ENCODE measurements around the gene CDHR3.

Gene CDHR3

GRCh38 chr7:106054156-106054910 lies 91.3 kb downstream of the CDHR3 start:
- no peak for DNase-seq

GRCh38 chr7:106054971-106055532 lies 92.0 kb downstream of the CDHR3 start:
- DNase-seq = no peak

- peak; percentile 89 for DNase-seq
These were observed 93.6 kb downstream of the CDHR3 start for GRCh38 chr7:106056513-106057203.

- DNase-seq = no peak
These were observed 94.3 kb downstream of the CDHR3 start for GRCh38 chr7:106057204-106057961.

- peak; percentile 54 for DNase-seq
These were observed 95.2 kb downstream of the CDHR3 start for GRCh38 chr7:106057962-106058927.

DNA sequence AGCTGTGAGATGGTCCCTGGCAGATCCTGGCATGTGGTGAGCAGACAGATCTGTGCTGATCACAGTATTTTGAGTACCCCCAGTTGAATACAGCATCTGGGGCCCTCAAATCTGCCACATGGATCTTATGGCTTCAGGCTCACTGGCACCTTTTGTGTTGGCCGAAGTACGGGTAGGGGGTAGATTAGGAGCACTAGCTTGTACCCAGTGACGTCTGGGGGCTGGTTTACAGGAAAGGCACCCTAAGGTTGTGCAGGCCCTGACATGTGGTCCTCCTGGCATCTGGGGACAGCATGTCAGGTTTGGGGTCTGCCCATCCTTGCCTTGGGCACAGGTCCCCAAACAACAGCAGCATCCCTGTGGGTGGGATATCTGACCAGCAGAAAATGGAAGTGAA lies 95.9 kb downstream of the CDHR3 start:
- no peak for DNase-seq

DNA sequence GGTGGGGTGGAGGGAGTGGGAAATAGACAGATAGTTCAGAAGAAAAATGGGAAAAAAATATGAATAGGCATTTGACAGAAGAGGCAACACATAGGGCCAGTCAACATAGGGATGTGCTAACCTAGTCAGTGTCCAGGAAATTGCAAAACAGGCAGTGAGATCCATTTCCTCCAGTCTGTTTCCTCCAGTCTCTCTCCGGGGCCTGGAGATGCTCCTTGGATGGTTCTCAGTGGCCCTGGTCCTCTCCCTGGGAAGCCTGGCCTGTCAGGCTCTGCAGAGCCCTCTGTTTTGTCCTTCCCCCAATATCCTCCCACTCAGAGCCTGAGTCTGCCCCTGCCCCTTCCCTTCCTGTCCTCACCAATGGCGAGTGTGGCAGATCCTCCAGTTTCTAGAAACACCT lies 96.5 kb downstream of the CDHR3 start:
- no peak for DNase-seq

- no peak for DNase-seq
These were observed 97.4 kb downstream of the CDHR3 start for GRCh38 chr7:106060394-106060920.

GRCh38 chr7:106061301-106061979 lies 98.4 kb downstream of the CDHR3 start:
- no peak for DNase-seq

- no peak for DNase-seq
These were observed 98.9 kb downstream of the CDHR3 start for GRCh38 chr7:106062006-106062405.

GRCh38 chr7:106062521-106062931 lies 99.5 kb downstream of the CDHR3 start:
- no peak for DNase-seq

DNA sequence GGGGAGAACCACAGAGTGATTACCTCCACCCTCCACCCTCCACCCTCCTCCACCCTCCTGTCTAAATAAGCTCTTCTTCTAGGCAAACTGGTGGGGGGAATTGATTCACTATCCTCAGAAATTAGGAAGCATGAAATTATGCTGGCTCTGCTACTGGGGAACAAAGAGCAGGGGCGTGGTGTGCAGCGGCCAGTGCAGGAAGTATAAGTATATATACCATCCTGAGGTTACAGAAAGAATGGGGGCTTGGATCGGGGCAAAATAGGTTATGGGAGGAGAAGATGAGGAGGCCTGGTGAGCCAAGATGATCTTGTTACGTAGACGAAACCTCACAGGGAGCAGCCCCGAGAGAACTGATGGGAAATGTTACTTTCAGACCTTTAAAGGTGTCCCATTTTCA lies 100.0 kb downstream of the CDHR3 start:
- DNase-seq = no peak

- DNase-seq = no peak
These were observed 100.6 kb downstream of the CDHR3 start for GRCh38 chr7:106063692-106064091.

- no peak for DNase-seq
These were observed 101.3 kb downstream of the CDHR3 start for GRCh38 chr7:106064316-106064715.

DNA sequence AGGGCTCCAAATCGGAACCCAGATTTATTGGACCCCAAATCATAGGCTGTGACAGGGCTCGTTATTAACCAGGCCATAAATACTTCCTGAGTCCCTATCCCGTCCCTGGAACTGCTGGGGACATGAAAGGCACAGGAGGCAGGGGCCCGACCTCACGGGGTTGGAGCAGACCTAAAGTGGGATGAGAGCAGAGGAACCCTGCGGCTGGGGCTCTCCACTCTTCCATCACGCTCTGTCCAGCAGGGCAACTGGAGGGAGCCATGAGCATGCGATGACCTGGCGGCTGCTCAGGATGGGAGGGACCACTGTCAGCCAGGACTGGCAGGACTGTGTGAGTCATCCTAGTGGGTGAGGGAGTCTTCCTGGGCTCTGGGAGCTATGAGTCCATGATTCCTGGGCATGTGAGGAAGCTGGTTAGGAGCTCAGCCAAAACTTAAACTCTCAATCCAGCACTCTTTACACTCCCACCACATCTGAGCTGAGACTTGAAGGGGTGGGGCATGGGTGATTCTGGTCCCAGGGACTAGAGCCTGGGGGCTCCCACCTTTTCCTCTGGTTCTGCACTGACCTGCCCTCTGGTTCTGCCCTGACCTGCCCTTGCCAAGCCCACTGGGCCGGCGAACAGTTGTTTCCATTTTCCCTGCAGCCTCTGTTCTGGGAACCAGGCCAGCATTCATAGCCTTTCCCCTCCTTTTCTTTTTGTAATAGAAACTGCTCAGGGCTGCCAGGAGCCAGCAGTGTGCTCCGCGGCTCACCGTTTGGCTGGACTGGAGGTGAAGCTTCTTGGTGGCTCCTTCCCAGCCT lies 101.9 kb downstream of the CDHR3 start:
- DNase-seq = no peak

DNA sequence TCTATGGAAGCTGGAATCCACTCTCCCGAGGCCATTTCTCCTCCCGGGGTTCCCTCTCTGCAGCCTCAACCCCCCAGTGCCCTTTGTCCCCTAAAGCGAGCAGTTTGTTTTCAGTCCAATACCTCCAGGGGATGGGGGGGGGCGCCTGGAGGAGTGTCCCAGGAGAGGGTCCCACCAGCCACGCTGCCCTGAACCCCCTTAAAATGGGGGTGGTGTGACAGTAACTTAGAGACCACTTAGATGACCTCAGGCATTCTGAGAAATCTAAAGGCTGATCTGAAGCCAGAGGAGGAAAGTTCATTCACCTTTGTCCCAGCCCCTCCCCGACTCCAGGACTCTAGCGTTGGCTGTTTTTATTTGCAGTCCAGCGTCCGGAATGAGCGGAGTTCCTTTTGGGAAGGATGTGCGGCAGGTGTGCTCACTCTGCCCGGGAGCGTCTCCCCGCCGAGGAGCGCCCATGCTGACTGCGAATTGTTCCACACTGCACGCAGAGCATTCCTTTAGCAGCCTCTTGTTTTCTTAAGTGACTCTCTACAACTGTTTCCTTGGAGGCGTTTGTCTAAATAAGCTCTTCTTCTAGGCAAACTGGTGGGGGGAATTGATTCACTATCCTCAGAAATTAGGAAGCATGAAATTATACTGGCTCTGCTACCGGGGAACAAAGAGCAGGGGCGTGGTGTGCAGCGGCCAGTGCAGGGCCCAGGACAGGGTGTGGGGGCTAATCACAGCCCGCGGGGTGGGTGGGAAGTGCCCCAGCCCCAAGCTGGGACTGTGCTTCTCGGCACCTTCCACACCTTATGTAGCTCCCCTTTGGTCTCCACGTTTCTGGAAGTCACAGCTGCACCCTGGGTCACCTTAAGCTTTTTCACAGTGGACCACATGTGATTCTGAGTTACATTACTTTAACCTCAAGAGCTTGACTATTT lies 102.8 kb downstream of the CDHR3 start:
- DNase-seq = no peak

DNA sequence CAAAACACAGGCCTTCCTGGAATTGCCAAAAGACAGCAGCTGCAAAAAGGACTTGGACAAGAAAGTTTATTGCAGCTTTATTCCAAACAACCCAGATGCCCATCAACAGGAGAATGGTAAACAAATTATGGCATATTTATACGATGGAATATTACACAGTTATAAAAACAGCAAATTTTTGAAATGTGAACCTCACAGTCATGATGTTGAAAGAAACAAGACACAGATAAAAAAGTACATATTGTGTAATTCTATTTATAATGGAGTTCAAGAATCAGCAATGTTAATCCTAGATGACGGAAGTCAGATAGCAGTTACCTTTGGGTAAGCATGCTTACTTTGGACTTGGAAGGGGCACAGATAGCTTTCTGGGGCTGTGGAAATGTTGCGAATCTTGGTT lies 104.6 kb downstream of the CDHR3 start:
- no peak for DNase-seq

- DNase-seq = no peak
These were observed 105.5 kb downstream of the CDHR3 start for GRCh38 chr7:106068538-106068961.

DNA sequence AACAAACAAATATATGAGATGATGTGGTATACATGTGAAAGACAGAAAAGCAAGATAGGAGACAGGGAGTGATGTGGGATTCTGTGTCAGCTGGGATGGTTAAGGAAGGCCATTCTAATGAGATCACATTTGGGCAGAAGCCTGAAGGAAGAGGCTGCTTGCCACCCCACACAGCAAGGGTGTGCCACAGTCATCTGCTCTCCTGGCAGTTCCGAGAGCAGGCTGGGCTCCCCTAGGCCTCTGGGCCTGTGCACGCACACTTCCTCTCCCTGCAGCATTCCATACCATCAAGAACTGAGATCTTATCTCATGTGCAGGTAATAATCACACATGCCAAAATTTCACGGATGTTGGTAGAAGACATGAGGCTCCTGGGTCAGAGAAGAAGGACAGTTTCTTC lies 105.9 kb downstream of the CDHR3 start:
- no peak for DNase-seq

Data from hematopoietic multipotent progenitor cell treated with erythropoietin and hydrocortisone succinate and interleukin-3 and kit ligand, for 4 days (in vitro differentiated cells).